HG03175 (cell line): Measurements from ENCODE around the gene DNAAF8.
"Not testable (repeated sequence)": the region's sequence is repeated elsewhere in the genome, so short reads cannot be mapped to it uniquely, and the experiment has no call there.

Experiments used
- ATAC-seq: cut with Tn5 transposase; IDR thresholded peaks from one replicate; pipeline ENCODE4 v1.9.1; 2021; ENCODE audit warnings: mild to moderate bottlenecking, moderate library complexity; ENCODE audit not compliant: unreplicated experiment

The DNAAF8 gene

GRCh38 chr16:4723071-4723767 lies 11.1 kb upstream of the DNAAF8 start:
- ATAC-seq, result no peak

- no peak for ATAC-seq
Measured at GRCh38 chr16:4724661-4725270, 9.6 kb upstream of the DNAAF8 start.

GRCh38 chr16:4726616-4727015 lies 7.7 kb upstream of the DNAAF8 start:
- ATAC-seq, result no peak

GRCh38 chr16:4728676-4729075 lies 5.7 kb upstream of the DNAAF8 start:
- ATAC-seq, result no peak

- no peak for ATAC-seq
Measured at GRCh38 chr16:4729876-4730275, 4.5 kb upstream of the DNAAF8 start.

- no peak for ATAC-seq
Measured at GRCh38 chr16:4733211-4733742, 1.1 kb upstream of the DNAAF8 start.

- ATAC-seq, result no peak
Measured at GRCh38 chr16:4733747-4734062, 632 bp upstream of the DNAAF8 start.

GRCh38 chr16:4734730-4735535 lies 596 bp downstream of the DNAAF8 start:
- peak; percentile 70 for ATAC-seq

GRCh38 chr16:4736546-4736945 lies 2.2 kb downstream of the DNAAF8 start:
- ATAC-seq, result no peak

- ATAC-seq, result no peak
Measured at GRCh38 chr16:4737545-4737944, 3.2 kb downstream of the DNAAF8 start.

GRCh38 chr16:4738370-4738769 lies 4.0 kb downstream of the DNAAF8 start:
- ATAC-seq, result not testable (repeated sequence)

- no peak for ATAC-seq
Measured at GRCh38 chr16:4743226-4743878, 9.0 kb downstream of the DNAAF8 start.

GRCh38 chr16:4744555-4745273 lies 10.4 kb downstream of the DNAAF8 start:
- ATAC-seq, result no peak

GRCh38 chr16:4745274-4745569 lies 10.9 kb downstream of the DNAAF8 start:
- ATAC-seq, result no peak

GRCh38 chr16:4746215-4746614 lies 11.9 kb downstream of the DNAAF8 start:
- no peak for ATAC-seq

- ATAC-seq, result no peak
Measured at GRCh38 chr16:4746991-4747574, 12.7 kb downstream of the DNAAF8 start.

GRCh38 chr16:4747906-4748681 lies 13.8 kb downstream of the DNAAF8 start:
- no peak for ATAC-seq

GRCh38 chr16:4748682-4749411 lies 14.5 kb downstream of the DNAAF8 start:
- ATAC-seq, result no peak

- no peak for ATAC-seq
Measured at GRCh38 chr16:4749700-4750257, 15.4 kb downstream of the DNAAF8 start.
